Astrocyte (in vitro differentiated cells and primary cell): ENCODE results near the gene RNF157. TPM values are rescaled to one million over a fixed set of nuclear protein-coding genes. Genes with fewer than 3 reads are reported as not detected.

ENCODE experiments used
- DNase-seq: peaks from one replicate; pipeline ENCODE4 v3.0.0-alpha.2; 2010; ENCODE audit warnings: low read depth
- FAIRE-seq: peaks from 2 replicates; lab custom pipeline; 2011; peaks lifted over from hg19 to GRCh38; lab: Jason Lieb, UNC
- H2AFZ ChIP-seq: 2 replicates; pipeline ENCODE4 v1.6.0; 2012; ENCODE audit warnings: low read depth, low read length, inconsistent platforms
- H3K27ac ChIP-seq: 2 replicates; pipeline ENCODE4 v1.5.1; 2011; ENCODE audit warnings: low read depth, low read length, inconsistent platforms
- H3K27me3 ChIP-seq: 2 replicates; pipeline ENCODE4 v1.6.0; 2011; ENCODE audit warnings: low read length, inconsistent platforms; ENCODE audit not compliant: insufficient read depth
- H3K36me3 ChIP-seq: 2 replicates; pipeline ENCODE4 v1.5.1; 2011; ENCODE audit warnings: low read length, inconsistent platforms; ENCODE audit not compliant: insufficient read depth
- H3K4me1 ChIP-seq: 2 replicates; pipeline ENCODE4 v1.5.1; 2011; ENCODE audit warnings: low read length, inconsistent platforms; ENCODE audit not compliant: insufficient read depth
- H3K4me2 ChIP-seq: 2 replicates; pipeline ENCODE4 v1.6.0; 2012; ENCODE audit warnings: low read length, inconsistent platforms
- H3K4me3 ChIP-seq: 2 replicates; pipeline ENCODE4 v1.5.1; 2011; ENCODE audit warnings: low read depth, mild to moderate bottlenecking, low read length, inconsistent platforms; ENCODE audit not compliant: insufficient read depth
- H3K79me2 ChIP-seq: 2 replicates; pipeline ENCODE4 v1.6.0; 2012; ENCODE audit warnings: mild to moderate bottlenecking, low read length, inconsistent platforms; ENCODE audit not compliant: insufficient read depth
- H3K9ac ChIP-seq: 2 replicates; pipeline ENCODE4 v1.6.0; 2012; ENCODE audit warnings: mild to moderate bottlenecking, low read length, inconsistent platforms
- H3K9me3 ChIP-seq: 2 replicates; pipeline ENCODE4 v1.5.1; 2012; ENCODE audit warnings: low read depth, mild to moderate bottlenecking, low read length, inconsistent platforms; ENCODE audit not compliant: insufficient read depth
- H4K20me1 ChIP-seq: 2 replicates; pipeline ENCODE4 v1.6.0; 2012; ENCODE audit warnings: low read length, inconsistent platforms; ENCODE audit not compliant: insufficient read depth
- H3K27ac Mint-ChIP-seq: one replicate; pipeline ENCODE4 v1.8.0; 2021; ENCODE audit warnings: mild to moderate bottlenecking, mixed read lengths; ENCODE audit not compliant: unreplicated experiment
- H3K27me3 Mint-ChIP-seq: one replicate; pipeline ENCODE4 v1.8.0; 2021; ENCODE audit warnings: low read depth, mixed read lengths; ENCODE audit not compliant: unreplicated experiment
- H3K36me3 Mint-ChIP-seq: one replicate; pipeline ENCODE4 v1.8.0; 2021; ENCODE audit warnings: low read depth, mixed read lengths; ENCODE audit not compliant: unreplicated experiment
- H3K4me1 Mint-ChIP-seq: one replicate; pipeline ENCODE4 v1.8.0; 2021; ENCODE audit warnings: low read depth, mixed read lengths; ENCODE audit not compliant: unreplicated experiment
- H3K4me3 Mint-ChIP-seq: one replicate; pipeline ENCODE4 v1.8.0; 2021; ENCODE audit warnings: mild to moderate bottlenecking, moderate library complexity, mixed read lengths; ENCODE audit not compliant: unreplicated experiment
- H3K9me3 Mint-ChIP-seq: one replicate; pipeline ENCODE4 v1.8.0; 2021; ENCODE audit warnings: mild to moderate bottlenecking, mixed read lengths; ENCODE audit not compliant: unreplicated experiment
- CTCF ChIP-seq: IDR thresholded peaks from 2 replicates; pipeline ENCODE4 v1.5.1; 2011; ENCODE audit warnings: low read depth, mild to moderate bottlenecking, inconsistent platforms, low read length, moderate library complexity; ENCODE audit not compliant: insufficient read depth
- EZH2 ChIP-seq: IDR thresholded peaks from 2 replicates; pipeline ENCODE4 v1.6.1; 2012; ENCODE audit warnings: mild to moderate bottlenecking, low read length, inconsistent platforms; ENCODE audit not compliant: insufficient read depth
- total RNA-seq: library from RNA; stranded (reverse); gene quantifications from 2 replicates; pipeline ENCODE4 v1.2.1, GENCODE V29; 2021

Gene RNF157
- total RNA-seq, 1 donor from 2014 or later = 1.4 TPM

DNA sequence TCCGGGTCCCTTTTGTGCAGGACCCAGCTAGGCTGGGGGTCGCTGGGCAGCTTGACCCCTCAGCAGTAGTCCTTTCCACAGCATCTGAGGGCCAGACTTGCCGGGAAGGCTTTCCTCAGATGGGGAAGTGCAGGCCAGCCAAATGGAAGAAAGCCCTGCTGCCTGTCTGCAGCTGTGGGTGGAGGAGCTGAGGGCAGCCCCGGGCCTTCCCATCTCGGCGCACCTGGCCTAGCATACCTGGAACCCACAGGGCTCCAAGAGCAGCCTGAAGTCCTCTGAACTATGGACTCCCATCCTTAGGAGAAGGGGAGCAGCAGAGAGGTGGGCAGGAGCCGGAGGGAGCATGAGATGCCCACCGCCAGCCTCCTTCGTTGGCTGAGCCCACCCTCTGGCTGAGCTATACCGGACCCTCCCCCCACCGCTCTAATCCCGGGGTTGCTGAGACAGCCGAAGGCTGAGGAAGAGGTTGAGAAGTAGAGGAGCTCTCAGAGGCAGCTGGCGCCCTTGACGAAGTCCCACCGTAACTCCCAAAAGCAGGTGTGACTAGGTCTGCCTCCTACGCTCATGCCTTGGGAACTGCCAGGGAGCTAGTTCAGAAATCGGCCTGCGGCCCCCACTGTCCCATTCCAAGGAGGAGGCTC, 38.1 kb upstream of the RNF157 start:
- Histone ChIP-seq H3K4me2 (no peak overlapping the region), H3K36me3 (no peaks in the 10 kb centered on the region), H3K27me3 (no peaks in the 10 kb centered on the region), H3K4me3 (no peak overlapping the region), H2AFZ (no peak overlapping the region), H3K9me3 (no peaks in the 10 kb centered on the region), H3K79me2 (no peaks in the 10 kb centered on the region), H4K20me1 (no peaks in the 10 kb centered on the region), H3K27ac (no peak overlapping the region), H3K4me1 (no peaks in the 10 kb centered on the region), H3K9ac (no peak overlapping the region)
- Mint-ChIP-seq H3K27me3 (peaks cover 3% of the 10 kb centered on the region), H3K4me1 (peaks cover 5% of the 10 kb centered on the region), H3K9me3 (no peaks in the 10 kb centered on the region), H3K36me3 (peaks cover 6% of the 10 kb centered on the region), H3K4me3 (no peak overlapping the region), H3K27ac (no peak overlapping the region)
- no peak for DNase-seq
- TF ChIP-seq CTCF (no peak), EZH2 (no peak)
- no peak for FAIRE-seq

GRCh38 chr17:76277300-76278267, 37.3 kb upstream of the RNF157 start:
- Mint-ChIP-seq H3K27ac (peak overlapping the region; percentile 70), H3K36me3 (peaks cover 6% of the 10 kb centered on the region), H3K4me3 (no peak overlapping the region), H3K27me3 (peaks cover 3% of the 10 kb centered on the region), H3K9me3 (no peaks in the 10 kb centered on the region), H3K4me1 (peaks cover 5% of the 10 kb centered on the region)
- Histone ChIP-seq H3K9ac (no peak overlapping the region), H3K79me2 (no peaks in the 10 kb centered on the region), H3K4me1 (no peaks in the 10 kb centered on the region), H3K36me3 (no peaks in the 10 kb centered on the region), H4K20me1 (no peaks in the 10 kb centered on the region), H3K9me3 (no peaks in the 10 kb centered on the region), H3K27ac (no peak overlapping the region), H2AFZ (no peak overlapping the region), H3K4me3 (no peak overlapping the region), H3K4me2 (no peak overlapping the region), H3K27me3 (no peaks in the 10 kb centered on the region)
- FAIRE-seq (no peak), DNase-seq (no peak)
- TF ChIP-seq CTCF (no peak), EZH2 (no peak)
